Testis (tissue), 3 donors: Measurements from ENCODE around the gene WTIP. TPM values are rescaled to one million over a fixed set of nuclear protein-coding genes. Genes with fewer than 3 reads are reported as not detected.
"Not testable (repeated sequence)": the region's sequence is repeated elsewhere in the genome, so short reads cannot be mapped to it uniquely, and the experiment has no call there.

ENCODE experiments used
- DNase-seq: peaks from one replicate; pipeline ENCODE4 v3.0.0-alpha.2; 2019
- H3K27ac ChIP-seq, 2 donors: fragments of 200-600 bp; sonication (generic); one replicate each; pipeline ENCODE4 v1.5.1; 2019
- H3K27me3 ChIP-seq: fragments of 200-600 bp; sonication (generic); one replicate; pipeline ENCODE4 v1.5.1; 2019
- H3K36me3 ChIP-seq: fragments of 200-600 bp; sonication (generic); one replicate; pipeline ENCODE4 v1.5.1; 2017; ENCODE audit warnings: low read depth; ENCODE audit errors: missing control alignments
- H3K4me1 ChIP-seq: fragments of 200-600 bp; sonication (generic); one replicate; pipeline ENCODE4 v1.5.1; 2019
- H3K4me3 ChIP-seq, 2 donors: fragments of 200-600 bp; sonication (generic); one replicate each; pipeline ENCODE4 v1.5.1; 2017 to 2019
- H3K9me3 ChIP-seq: fragments of 200-600 bp; sonication (generic); one replicate; pipeline ENCODE4 v1.5.1; 2017
- POLR2A ChIP-seq: fragments of 450-650 bp; IDR thresholded peaks from one replicate; pipeline ENCODE4 v1.6.1; 2017; ENCODE audit warnings: antibody characterized with exemption, mild to moderate bottlenecking, moderate library complexity
- WGBS, 2 donors: methylation state at CpG; one replicate each; pipeline ENCODE4 v1.1.5; 2018; 5-methylcytosine and 5-hydroxymethylcytosine counted together
- intact Hi-C: fragments of 100-400 bp; cut with DNase I; formaldehyde crosslinking; loops from one replicate; pipeline ENCODE4 v1.15.1; 2023; ENCODE audit warnings: low total_unique reads
- polyA plus RNA-seq: library from polyadenylated mRNA; stranded (reverse); fragments of 350-450 nt; fragmentation: Illumina TruSeq; extraction: RNeasy Lipid Tissue Mini Kit (QIAGEN cat#74804); gene quantifications from one replicate; pipeline ENCODE4 v1.2.3, GENCODE V29; 2014; ENCODE audit warnings: low read depth, low replicate concordance; ENCODE audit not compliant: insufficient read depth
- total RNA-seq, 2 donors: library from RNA; depleted of rRNA; stranded (reverse); fragments of >200 nt; gene quantifications; one replicate each; pipeline ENCODE4 v1.2.3, GENCODE V29; 2016
- TF ChIP-seq, protein P1 (sequence below), 3 experiments: fragments of 450-650 bp in 2 of 3; fragments of 200-600 bp in 1 of 3; sonication (generic) in 1 of 3; IDR thresholded peaks; one replicate each; pipeline ENCODE4 v1.5.1; 2016 to 2019; ENCODE audit warnings: antibody characterized with exemption in 3 of 3, mild to moderate bottlenecking in 2 of 3, moderate library complexity in 1 of 3

WTIP gene
- total and polyA plus RNA-seq, 3 donors from 2014 or later: 22.8 to 41.3 (median 25.6) TPM

DNA sequence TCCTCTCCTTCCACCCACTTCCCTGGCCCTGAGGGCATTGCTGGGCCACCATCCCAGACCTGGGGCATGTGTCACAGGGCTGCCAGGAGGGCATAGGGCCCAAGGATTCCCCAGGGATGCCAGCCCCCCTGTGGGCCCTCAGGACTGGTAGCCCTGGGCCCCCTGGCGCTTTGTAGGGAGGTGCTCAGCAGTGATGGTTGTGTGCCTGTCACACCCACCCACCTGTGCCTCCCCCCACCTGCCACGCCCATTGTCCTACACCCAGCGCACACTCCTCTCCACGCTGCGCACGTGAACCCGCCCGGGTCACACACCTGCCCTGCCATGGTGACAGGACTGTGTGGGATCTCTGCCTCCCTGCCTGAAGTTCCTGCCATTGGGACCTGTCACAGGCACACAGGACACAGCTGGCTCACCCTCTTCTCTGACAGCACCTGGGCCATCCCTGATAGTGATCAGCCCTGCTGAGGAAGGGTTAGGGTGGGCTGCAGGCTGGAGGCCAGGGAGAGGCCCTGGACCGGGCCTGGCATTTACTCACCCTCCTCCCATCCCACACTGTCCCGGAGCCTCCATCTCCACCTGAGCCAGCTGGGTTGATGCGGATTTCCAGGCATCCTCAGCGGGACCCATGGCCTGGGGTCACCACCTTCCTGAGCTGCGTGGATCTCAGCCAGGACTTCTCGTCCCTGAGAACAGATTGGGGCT lies 23.9 kb downstream of the WTIP start:
- Histone ChIP-seq H3K27ac (no peak overlapping the region), H3K36me3 (no peaks in the 10 kb centered on the region), H3K4me1 (peaks cover 16% of the 10 kb centered on the region), H3K4me3 (no peak overlapping the region), H3K9me3 (no peaks in the 10 kb centered on the region), H3K27me3 (no peaks in the 10 kb centered on the region)
- peak; percentile 11 for DNase-seq
- intact Hi-C loops: no loop called here
- TF ChIP-seq, protein P1, sequence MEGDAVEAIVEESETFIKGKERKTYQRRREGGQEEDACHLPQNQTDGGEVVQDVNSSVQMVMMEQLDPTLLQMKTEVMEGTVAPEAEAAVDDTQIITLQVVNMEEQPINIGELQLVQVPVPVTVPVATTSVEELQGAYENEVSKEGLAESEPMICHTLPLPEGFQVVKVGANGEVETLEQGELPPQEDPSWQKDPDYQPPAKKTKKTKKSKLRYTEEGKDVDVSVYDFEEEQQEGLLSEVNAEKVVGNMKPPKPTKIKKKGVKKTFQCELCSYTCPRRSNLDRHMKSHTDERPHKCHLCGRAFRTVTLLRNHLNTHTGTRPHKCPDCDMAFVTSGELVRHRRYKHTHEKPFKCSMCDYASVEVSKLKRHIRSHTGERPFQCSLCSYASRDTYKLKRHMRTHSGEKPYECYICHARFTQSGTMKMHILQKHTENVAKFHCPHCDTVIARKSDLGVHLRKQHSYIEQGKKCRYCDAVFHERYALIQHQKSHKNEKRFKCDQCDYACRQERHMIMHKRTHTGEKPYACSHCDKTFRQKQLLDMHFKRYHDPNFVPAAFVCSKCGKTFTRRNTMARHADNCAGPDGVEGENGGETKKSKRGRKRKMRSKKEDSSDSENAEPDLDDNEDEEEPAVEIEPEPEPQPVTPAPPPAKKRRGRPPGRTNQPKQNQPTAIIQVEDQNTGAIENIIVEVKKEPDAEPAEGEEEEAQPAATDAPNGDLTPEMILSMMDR (IDR thresholded peaks at IDR 0.05): no peak
- TF ChIP-seq POLR2A: no peak
- 83 to 86% methylated on average over 13 to 14 of the region's 14 CpGs for WGBS, 2 donors

DNA sequence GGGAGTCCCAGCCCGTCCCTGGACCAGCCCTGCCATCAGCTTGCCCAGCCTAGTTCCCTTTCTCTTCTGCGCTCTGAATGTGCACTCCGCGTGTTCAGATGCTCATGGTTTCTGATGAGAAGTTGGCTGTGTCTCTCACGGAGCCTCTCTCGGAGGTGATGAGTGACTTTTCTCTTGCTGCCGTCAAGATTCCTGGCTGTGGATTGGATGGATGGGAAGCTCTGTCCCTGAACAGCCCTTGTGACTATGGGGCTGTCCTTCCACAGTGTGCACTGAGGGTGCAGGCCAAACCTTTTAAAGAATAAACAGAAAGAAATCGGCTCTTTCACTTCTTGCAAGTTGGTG lies 24.4 kb downstream of the WTIP start:
- H3K36me3 ChIP-seq: no peaks in the 10 kb centered on the region
- intact Hi-C loops: no loop called here

DNA sequence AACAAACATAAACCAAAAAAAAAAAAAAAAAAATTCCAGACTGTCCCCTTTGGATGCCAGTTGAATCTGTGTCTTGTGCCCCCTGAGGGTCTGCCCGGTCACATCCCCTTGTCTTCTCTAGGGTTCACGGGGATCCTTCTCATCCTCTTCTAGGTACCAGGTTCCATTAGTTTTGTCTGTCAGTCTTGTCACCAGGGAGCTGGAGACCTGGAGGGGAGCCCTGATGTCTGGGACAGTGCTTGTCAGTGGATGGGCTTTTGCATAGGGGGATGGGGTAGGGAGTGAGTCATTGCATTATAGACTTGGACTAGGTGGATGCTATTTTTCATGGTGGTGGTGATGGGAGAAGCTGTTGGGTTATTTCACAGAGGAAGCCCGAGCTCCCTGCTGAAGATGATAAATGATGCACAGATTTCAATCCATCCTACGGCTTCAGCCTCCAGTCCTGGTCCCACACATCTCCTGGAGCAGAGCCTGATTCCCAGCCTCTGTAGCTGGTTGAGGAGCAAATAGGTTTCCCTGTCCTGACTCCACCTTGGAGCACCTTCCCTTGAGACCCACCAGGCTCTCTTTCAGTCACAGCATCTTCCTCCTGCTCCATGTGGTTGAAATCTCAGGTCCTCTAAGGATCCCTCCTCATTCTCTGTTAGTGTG lies 26.0 kb downstream of the WTIP start:
- TF ChIP-seq, protein P1 (IDR thresholded peaks at IDR 0.05): no peak
- TF ChIP-seq POLR2A: no peak
- H3K4me3 ChIP-seq: no peak overlapping the region
- intact Hi-C loops: no loop called here
- peaks cover 11% of the 10 kb centered on the region for H3K4me1 ChIP-seq
- no peaks in the 10 kb centered on the region for H3K9me3 ChIP-seq
- DNase-seq: peak; percentile 9
- no peaks in the 10 kb centered on the region for H3K27me3 ChIP-seq
- H3K36me3 ChIP-seq: no peaks in the 10 kb centered on the region
- WGBS, 2 donors: 91 to 94% methylated on average over 4 of the region's 4 CpGs
- H3K27ac ChIP-seq: no peak overlapping the region

More for the DNA sequence above, 24.4 kb downstream of the WTIP start:
- no peaks in the 10 kb centered on the region for H3K9me3 ChIP-seq
- no peak overlapping the region for H3K4me3 ChIP-seq
- 62 to 77% methylated on average over 8 of the region's 8 CpGs for WGBS, 2 donors
- peaks cover 12% of the 10 kb centered on the region for H3K4me1 ChIP-seq
- no peak overlapping the region for H3K27ac ChIP-seq
- no peaks in the 10 kb centered on the region for H3K27me3 ChIP-seq
- DNase-seq: peak; percentile 14
- TF ChIP-seq POLR2A: no peak
- TF ChIP-seq, protein P1 (IDR thresholded peaks at IDR 0.05): no peak

DNA sequence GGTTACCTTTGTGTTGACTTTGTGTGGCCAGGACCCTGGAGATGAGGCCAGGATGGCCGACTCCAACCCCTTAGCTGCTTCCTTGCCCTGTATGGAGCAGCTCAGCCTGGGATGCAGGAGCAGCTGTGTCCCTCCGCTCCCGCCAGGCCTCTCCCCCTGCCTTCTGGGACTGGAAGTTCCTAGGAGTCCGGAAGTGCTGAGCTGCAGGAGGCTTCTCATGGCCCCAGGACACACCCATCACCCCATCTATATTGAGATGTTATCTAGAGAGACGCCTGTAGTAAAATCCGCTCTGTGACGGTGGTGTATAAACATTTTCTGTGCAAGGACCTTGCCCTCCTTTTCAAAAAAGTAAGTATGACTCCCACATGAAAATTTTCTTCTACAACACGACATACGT lies 27.0 kb downstream of the WTIP start:
- no peak for TF ChIP-seq POLR2A
- TF ChIP-seq, protein P1 (IDR thresholded peaks at IDR 0.05): no peak
- Histone ChIP-seq H3K9me3 (no peaks in the 10 kb centered on the region), H3K4me1 (peaks cover 4% of the 10 kb centered on the region), H3K4me3 (no peak overlapping the region), H3K36me3 (no peaks in the 10 kb centered on the region), H3K27me3 (no peaks in the 10 kb centered on the region), H3K27ac (no peak overlapping the region)
- DNase-seq: peak; percentile 6
- 48 to 69% methylated on average over 9 of the region's 9 CpGs for WGBS, 2 donors
- intact Hi-C loops: no loop called here

DNA sequence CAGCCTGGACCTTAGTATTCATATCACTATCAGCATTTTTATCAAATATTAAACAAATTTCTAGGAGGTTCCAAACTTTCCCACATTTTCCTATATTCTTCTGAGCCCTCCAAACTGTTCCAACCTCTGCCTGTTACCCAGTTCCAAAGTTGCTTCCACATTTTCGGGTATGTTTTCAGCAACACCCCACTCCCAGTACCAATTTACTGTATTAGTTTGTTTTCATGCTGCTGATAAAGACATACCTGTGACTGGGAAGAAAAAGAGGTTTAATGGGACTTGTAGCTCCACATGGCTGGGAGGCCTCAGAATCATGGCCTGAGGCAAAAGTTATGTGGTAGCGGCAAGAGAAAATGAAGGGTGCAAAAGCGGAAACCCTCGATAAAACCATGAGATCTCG lies 29.3 kb downstream of the WTIP start:
- H3K36me3 ChIP-seq, H3K4me1 ChIP-seq, DNase-seq, H3K27ac ChIP-seq, H3K4me3 ChIP-seq, intact Hi-C loops, H3K27me3 ChIP-seq, H3K9me3 ChIP-seq: not testable (repeated sequence)
- WGBS, 2 donors: 76 to 84% methylated on average over 5 of the region's 5 CpGs
